H9 (cell line): ENCODE data around the gene ENDOU. TPM values are rescaled to one million over a fixed set of nuclear protein-coding genes. Genes with fewer than 3 reads are reported as not detected.

ENCODE experiments used
- DNase-seq: peaks from one replicate; pipeline ENCODE4 v3.0.0-alpha.2; 2017
- H2AFZ ChIP-seq: one replicate; pipeline ENCODE4 v1.6.1; 2013; ENCODE audit warnings: mild to moderate bottlenecking, low read length, control low read depth, moderate library complexity
- H2AK5ac ChIP-seq: 2 replicates; pipeline ENCODE4 v1.6.1; 2013; ENCODE audit warnings: low read length, control low read depth, mixed read lengths; ENCODE audit not compliant: insufficient read length
- H2BK120ac ChIP-seq: one replicate; pipeline ENCODE4 v1.6.1; 2013; ENCODE audit warnings: low read depth, mild to moderate bottlenecking, low read length, control low read depth, inconsistent platforms; ENCODE audit not compliant: poor library complexity, severe bottlenecking
- H2BK12ac ChIP-seq: 2 replicates; pipeline ENCODE4 v1.6.1; 2013; ENCODE audit warnings: low read length, control low read depth, mixed read lengths, low read depth; ENCODE audit not compliant: insufficient read length
- H2BK15ac ChIP-seq: 2 replicates; pipeline ENCODE4 v1.6.1; 2013; ENCODE audit warnings: low read depth, low read length, control low read depth
- H2BK20ac ChIP-seq: one replicate; pipeline ENCODE4 v1.6.1; 2013; ENCODE audit warnings: low read depth, mild to moderate bottlenecking, low read length, control low read depth, inconsistent platforms; ENCODE audit not compliant: poor library complexity, severe bottlenecking
- H2BK5ac ChIP-seq: 2 replicates; pipeline ENCODE4 v1.6.1; 2013; ENCODE audit warnings: low read length, control low read depth, mixed read lengths; ENCODE audit not compliant: insufficient read length
- H3K14ac ChIP-seq: 2 replicates; pipeline ENCODE4 v1.6.1; 2013; ENCODE audit warnings: low read length, control low read depth; ENCODE audit not compliant: insufficient read depth
- H3K18ac ChIP-seq: 2 replicates; pipeline ENCODE4 v1.6.1; 2013; ENCODE audit warnings: low read depth, mild to moderate bottlenecking, mixed read lengths, low read length, control low read depth; ENCODE audit not compliant: insufficient read length
- H3K23ac ChIP-seq: 2 replicates; pipeline ENCODE4 v1.6.1; 2013; ENCODE audit warnings: low read length, control low read depth, mixed read lengths, low read depth; ENCODE audit not compliant: insufficient read length
- H3K23me2 ChIP-seq: 2 replicates; pipeline ENCODE4 v1.6.1; 2013; ENCODE audit warnings: low read depth, mild to moderate bottlenecking, mixed read lengths, low read length, control low read depth; ENCODE audit not compliant: insufficient read length, poor library complexity, severe bottlenecking
- H3K27ac ChIP-seq: 2 replicates; pipeline ENCODE4 v1.5.1; 2013; ENCODE audit warnings: low read length, control low read depth, mixed read lengths, low read depth; ENCODE audit not compliant: insufficient read length
- H3K27me3 ChIP-seq: 2 replicates; pipeline ENCODE4 v1.6.1; 2013; ENCODE audit warnings: low read length, control low read depth, inconsistent platforms; ENCODE audit not compliant: insufficient read depth
- H3K4ac ChIP-seq: 2 replicates; pipeline ENCODE4 v1.6.1; 2013; ENCODE audit warnings: low read depth, mild to moderate bottlenecking, control low read depth, inconsistent platforms, low read length, moderate library complexity
- H3K4me1 ChIP-seq: 2 replicates; pipeline ENCODE4 v1.6.1; 2013; ENCODE audit warnings: low read length, control low read depth, inconsistent platforms; ENCODE audit not compliant: insufficient read depth
- H3K4me2 ChIP-seq: 2 replicates; pipeline ENCODE4 v1.6.1; 2013; ENCODE audit warnings: low read length, control low read depth, mixed read lengths; ENCODE audit not compliant: insufficient read length, insufficient read depth
- H3K56ac ChIP-seq: 2 replicates; pipeline ENCODE4 v1.6.1; 2013; ENCODE audit warnings: low read depth, mild to moderate bottlenecking, mixed read lengths, low read length, control low read depth; ENCODE audit not compliant: insufficient read length
- H3K79me1 ChIP-seq: 2 replicates; pipeline ENCODE4 v1.6.1; 2013; ENCODE audit warnings: low read depth, mild to moderate bottlenecking, moderate library complexity, low read length, control low read depth, inconsistent platforms; ENCODE audit not compliant: insufficient read depth, poor library complexity, severe bottlenecking
- H3K79me2 ChIP-seq: 2 replicates; pipeline ENCODE4 v1.6.1; 2013; ENCODE audit warnings: low read length, control low read depth, inconsistent platforms; ENCODE audit not compliant: insufficient read depth
- H3K9ac ChIP-seq: 2 replicates; pipeline ENCODE4 v1.6.1; 2013; ENCODE audit warnings: low read length, control low read depth, mixed read lengths; ENCODE audit not compliant: insufficient read length; ENCODE audit errors: extremely low read depth
- H3K9me3 ChIP-seq: one replicate; pipeline ENCODE4 v1.6.1; 2013; ENCODE audit warnings: low read depth, low read length, inconsistent platforms; ENCODE audit not compliant: control insufficient read depth
- H3T11ph ChIP-seq: one replicate; pipeline ENCODE4 v1.6.1; 2013; ENCODE audit warnings: mild to moderate bottlenecking, low read length, control low read depth, inconsistent platforms
- H4K20me1 ChIP-seq: one replicate; pipeline ENCODE4 v1.6.1; 2013; ENCODE audit not compliant: control insufficient read depth, insufficient read length, insufficient read depth
- H4K5ac ChIP-seq: 2 replicates; pipeline ENCODE4 v1.6.1; 2013; ENCODE audit warnings: low read depth, mild to moderate bottlenecking, mixed read lengths, low read length, control low read depth; ENCODE audit not compliant: insufficient read length
- H4K8ac ChIP-seq: replicated peaks from 2 replicates; pipeline ENCODE4 v1.6.1; 2013; ENCODE audit warnings: low read length, control low read depth, mixed read lengths, low read depth; ENCODE audit not compliant: insufficient read length
- H4K91ac ChIP-seq: 2 replicates; pipeline ENCODE4 v1.6.1; 2013; ENCODE audit warnings: low read depth, mild to moderate bottlenecking, moderate library complexity, mixed read lengths, low read length, control low read depth; ENCODE audit not compliant: insufficient read length
- H3K27ac Mint-ChIP-seq, 3 experiments: 2 replicates in 2 of 3; 3 replicates in 1 of 3; pipeline ENCODE4 v1.8.0; 2020 to 2021; ENCODE audit warnings: mixed read lengths in 3 of 3, mild to moderate bottlenecking in 1 of 3, moderate library complexity in 1 of 3
- H3K27me3 Mint-ChIP-seq: 2 replicates; pipeline ENCODE4 v1.8.0; 2021; ENCODE audit warnings: low read depth, mild to moderate bottlenecking, moderate library complexity, mixed read lengths
- H3K36me3 Mint-ChIP-seq, 3 experiments: 2 replicates in 2 of 3; 3 replicates in 1 of 3; pipeline ENCODE4 v1.8.0; 2020 to 2021; ENCODE audit warnings: low read depth in 3 of 3, mixed read lengths in 3 of 3; ENCODE audit not compliant: insufficient read depth in 1 of 3
- H3K4me1 Mint-ChIP-seq, 2 experiments: 2 replicates each; pipeline ENCODE4 v1.8.0; 2020; ENCODE audit warnings: mixed read lengths in 2 of 2
- H3K4me3 Mint-ChIP-seq, 2 experiments: 2 replicates in 1 of 2; 3 replicates in 1 of 2; pipeline ENCODE4 v1.8.0; 2020 to 2021; ENCODE audit warnings: mild to moderate bottlenecking in 2 of 2, mixed read lengths in 2 of 2, moderate library complexity in 1 of 2
- H3K9me3 Mint-ChIP-seq, 2 experiments: 2 replicates in 1 of 2; 3 replicates in 1 of 2; pipeline ENCODE4 v1.8.0; 2020; ENCODE audit warnings: mild to moderate bottlenecking in 2 of 2, mixed read lengths in 2 of 2, moderate library complexity in 1 of 2
- WGBS: extraction: QIAGEN DNeasy Blood & Tissue Kit; methylation state at CpG from one replicate; pipeline ENCODE4 v1.1.7; 2013; ENCODE audit warnings: missing lambda C conversion rate, low lambda C conversion rate, mixed read lengths; ENCODE audit not compliant: insufficient read length; ENCODE audit errors: extremely low coverage; 5-methylcytosine and 5-hydroxymethylcytosine counted together
- total RNA-seq: library from RNA; stranded (reverse); gene quantifications from 2 replicates; pipeline ENCODE4 v1.2.1, GENCODE V29; 2021
- TF ChIP-seq, protein P1 (sequence below): fragments of 200-600 bp; sonication (generic); conservative IDR thresholded peaks from 3 replicates; pipeline ENCODE4 v1.8.0; 2021; ENCODE audit warnings: antibody characterized with exemption, mild to moderate bottlenecking

Gene ENDOU
- total RNA-seq, 1 experiment from 2014 or later: not detected

DNA sequence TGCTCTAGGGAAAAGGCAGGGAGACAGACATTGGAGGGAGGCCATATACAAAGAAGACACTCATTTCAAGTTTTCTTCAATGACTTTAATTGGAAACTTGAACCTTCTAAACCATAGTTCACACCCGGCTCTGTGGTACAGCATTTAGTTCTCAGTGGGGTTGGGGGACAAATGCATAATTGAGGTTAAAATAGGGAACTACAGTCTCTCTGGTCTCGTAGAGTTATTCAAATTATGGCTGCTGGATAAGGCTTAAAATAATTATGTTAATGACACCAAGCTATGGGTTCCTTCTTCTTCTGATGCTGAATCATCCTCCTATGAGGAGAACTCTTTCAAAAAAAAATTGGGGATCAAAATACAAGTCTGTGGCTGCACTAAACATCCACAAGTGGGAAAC, 15.6 kb downstream of the ENDOU start:
- H3K23me2 ChIP-seq: peaks cover 6% of the 10 kb centered on the region
- no peak overlapping the region for H3K27ac Mint-ChIP-seq

More for the DNA sequence above, 15.6 kb downstream of the ENDOU start:
- Histone ChIP-seq H4K20me1 (no peaks in the 10 kb centered on the region), H3K23ac (no peak overlapping the region), H3K9ac (no peak overlapping the region), H3K14ac (no peak overlapping the region), H4K5ac (no peak overlapping the region), H3K9me3 (no peaks in the 10 kb centered on the region), H2BK120ac (no peak overlapping the region), H3K79me1 (no peaks in the 10 kb centered on the region), H3K79me2 (peaks cover 5% of the 10 kb centered on the region; the same call in 1 of the 2 replicates), H2BK20ac (no peak overlapping the region), H3K56ac (no peak overlapping the region), H4K91ac (no peak overlapping the region), H2AFZ (no peak overlapping the region), H3K18ac (no peak overlapping the region), H3K27ac (no peak overlapping the region), H2BK15ac (no peak overlapping the region), H3K4ac (no peak overlapping the region), H2AK5ac (no peak overlapping the region), H3T11ph (no peak overlapping the region), H2BK5ac (no peak overlapping the region), H2BK12ac (no peak overlapping the region), H3K4me1 (no peaks in the 10 kb centered on the region; the same call in 1 of the 2 replicates), H3K4me2 (no peak overlapping the region), H4K8ac (no peak overlapping the region), H3K27me3 (no peaks in the 10 kb centered on the region)
- H3K4me3 Mint-ChIP-seq: no peak overlapping the region
- DNase-seq: no peak
- peaks cover 11% of the 10 kb centered on the region for H3K27me3 Mint-ChIP-seq
- H3K36me3 Mint-ChIP-seq: peaks cover 0 to 2% (median 0%) of the 10 kb centered on the region in 3 experiments; a peak in 1 of 7 replicates
- no CpG with 5 or more reads among the region's 2 CpGs for WGBS
- TF ChIP-seq, protein P1, sequence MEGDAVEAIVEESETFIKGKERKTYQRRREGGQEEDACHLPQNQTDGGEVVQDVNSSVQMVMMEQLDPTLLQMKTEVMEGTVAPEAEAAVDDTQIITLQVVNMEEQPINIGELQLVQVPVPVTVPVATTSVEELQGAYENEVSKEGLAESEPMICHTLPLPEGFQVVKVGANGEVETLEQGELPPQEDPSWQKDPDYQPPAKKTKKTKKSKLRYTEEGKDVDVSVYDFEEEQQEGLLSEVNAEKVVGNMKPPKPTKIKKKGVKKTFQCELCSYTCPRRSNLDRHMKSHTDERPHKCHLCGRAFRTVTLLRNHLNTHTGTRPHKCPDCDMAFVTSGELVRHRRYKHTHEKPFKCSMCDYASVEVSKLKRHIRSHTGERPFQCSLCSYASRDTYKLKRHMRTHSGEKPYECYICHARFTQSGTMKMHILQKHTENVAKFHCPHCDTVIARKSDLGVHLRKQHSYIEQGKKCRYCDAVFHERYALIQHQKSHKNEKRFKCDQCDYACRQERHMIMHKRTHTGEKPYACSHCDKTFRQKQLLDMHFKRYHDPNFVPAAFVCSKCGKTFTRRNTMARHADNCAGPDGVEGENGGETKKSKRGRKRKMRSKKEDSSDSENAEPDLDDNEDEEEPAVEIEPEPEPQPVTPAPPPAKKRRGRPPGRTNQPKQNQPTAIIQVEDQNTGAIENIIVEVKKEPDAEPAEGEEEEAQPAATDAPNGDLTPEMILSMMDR: no peak
- no peaks in the 10 kb centered on the region for H3K9me3 Mint-ChIP-seq
- peaks cover 12 to 13% of the 10 kb centered on the region in 2 experiments for H3K4me1 Mint-ChIP-seq
